Ramos (cell line): ENCODE measurements around the gene ARHGDIG.

Source experiments
- in situ Hi-C: fragments of 300-500 bp; cut with MboI; formaldehyde crosslinking; loops from one replicate; pipeline ENCODE4 v1.14.3; 2022; ENCODE audit warnings: low sequenced_read_pairs; ENCODE audit not compliant: unreplicated experiment

The ARHGDIG gene

GRCh38 chr16:278863-279366, 1.5 kb upstream of the ARHGDIG start:
- in situ Hi-C loops: no loop called here

GRCh38 chr16:279531-279930, 860 bp upstream of the ARHGDIG start:
- in situ Hi-C loops: no loop called here

- in situ Hi-C loops: no loop called here
Observed at GRCh38 chr16:280005-280460, 358 bp upstream of the ARHGDIG start.

GRCh38 chr16:280991-281659, 734 bp downstream of the ARHGDIG start:
- in situ Hi-C loops: no loop called here

GRCh38 chr16:281660-282255, 1.4 kb downstream of the ARHGDIG start:
- in situ Hi-C loops: no loop called here

GRCh38 chr16:282491-282890, 2.1 kb downstream of the ARHGDIG start:
- in situ Hi-C loops: no loop called here

- in situ Hi-C loops: no loop called here
Observed at GRCh38 chr16:283033-283805, 2.8 kb downstream of the ARHGDIG start, which contains the start of gene PDIA2. TSS of gene PDIA2 (plus strand) at chr16:283164. CDS start at chr16:283170, 6 bp downstream.

- in situ Hi-C loops: no loop called here
Observed at GRCh38 chr16:284204-285120, 4.1 kb downstream of the ARHGDIG start.

GRCh38 chr16:285146-286055, 5.0 kb downstream of the ARHGDIG start:
- in situ Hi-C loops: no loop called here

GRCh38 chr16:286491-287297, 6.3 kb downstream of the ARHGDIG start:
- in situ Hi-C loops: no loop called here

- in situ Hi-C loops: no loop called here
Observed at GRCh38 chr16:287298-287811, 7.0 kb downstream of the ARHGDIG start.

GRCh38 chr16:287981-288920, 7.9 kb downstream of the ARHGDIG start:
- in situ Hi-C loops: no loop called here

- in situ Hi-C loops: no loop called here
Observed at GRCh38 chr16:289395-289997, 9.1 kb downstream of the ARHGDIG start.

GRCh38 chr16:290015-290680, 9.8 kb downstream of the ARHGDIG start:
- in situ Hi-C loops: no loop called here

- in situ Hi-C loops: no loop called here
Observed at GRCh38 chr16:290681-291405, 10.5 kb downstream of the ARHGDIG start.
